ENCODE measurements around the gene HK2.

DNA sequence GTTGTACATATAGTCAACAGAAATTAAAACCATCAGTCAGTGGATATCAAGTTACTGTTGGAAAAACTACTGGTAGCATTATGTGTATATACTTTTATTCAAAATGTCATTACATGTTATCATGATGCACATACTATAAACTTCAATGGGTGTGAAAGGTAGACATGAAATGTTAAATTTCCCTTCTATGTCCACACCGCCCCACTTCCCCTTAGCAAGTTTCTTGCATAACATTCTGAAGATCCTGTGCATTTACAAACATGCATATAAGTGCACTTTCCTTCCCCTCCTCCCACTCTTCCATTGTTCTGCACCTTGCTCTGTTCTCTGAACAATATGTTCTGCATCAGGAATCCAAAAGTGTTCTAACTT, 16.6 kb upstream of the HK2 start:
- TF ChIP-seq CTCF (IDR thresholded peaks at IDR 0.05; ENCODE audit: insufficient read depth, low read length) (no peak), POLR2AphosphoS5 (IDR thresholded peaks at IDR 0.05; ENCODE audit: low read depth) (no peak), REST (IDR thresholded peaks at IDR 0.05; ENCODE audit: insufficient replicate concordance, low read depth) (no peak)
